ENCODE measurements around the gene ARID4B. TPM values are rescaled to one million over a fixed set of nuclear protein-coding genes. Genes with fewer than 3 reads are reported as not detected.

Gene ARID4B
- total RNA-seq, 2 experiments from 2014 or later: 38.8 to 41.9 TPM

GRCh38 chr1:235181561-235182245, 146.3 kb downstream of the ARID4B start:
- intact Hi-C loops (cut with micrococcal nuclease): no loop called here
- no peak overlapping the region for H3K4me3 Mint-ChIP-seq
- peaks cover 36% of the 10 kb centered on the region for H3K36me3 Mint-ChIP-seq (ENCODE audit: low read depth)
- DNase-seq: peak; percentile 33
- H3K27me3 Mint-ChIP-seq: no peaks in the 10 kb centered on the region
- H3K9me3 Mint-ChIP-seq: no peaks in the 10 kb centered on the region
- H3K4me1 Mint-ChIP-seq (ENCODE audit: low read depth): peaks cover 18% of the 10 kb centered on the region
- CTCF ChIA-PET: interaction anchor here (0.9 to 1.4 kb wide), 6 partner anchors 13 to 235 kb away, joined by 3 read pairs; no protein-coding TSS in a partner anchor
- peak overlapping the region; percentile 43 for H3K27ac Mint-ChIP-seq
- POLR2A ChIA-PET: interaction anchor here (1.0 kb wide), 1 partner anchor 9 kb away, joined by 3 read pairs; no protein-coding TSS in a partner anchor
- ATAC-seq: peak; percentile 81
- no peak for TF ChIP-seq CTCF (IDR thresholded peaks at IDR 0.05)

GRCh38 chr1:235180916-235181460, 147.0 kb downstream of the ARID4B start:
- Mint-ChIP-seq H3K4me1 (ENCODE audit: low read depth) (peaks cover 18% of the 10 kb centered on the region), H3K36me3 (ENCODE audit: low read depth) (peaks cover 37% of the 10 kb centered on the region), H3K9me3 (no peaks in the 10 kb centered on the region), H3K27ac (peak overlapping the region; percentile 43), H3K27me3 (no peaks in the 10 kb centered on the region), H3K4me3 (no peak overlapping the region)
- DNase-seq (no peak), ATAC-seq (no peak)
- TF ChIP-seq CTCF (IDR thresholded peaks at IDR 0.05): no peak
- intact Hi-C loops (cut with micrococcal nuclease): no loop called here
- ChIA-PET CTCF (interaction anchor here (0.9 to 1.4 kb wide), 6 partner anchors 14 to 236 kb away, joined by 3 read pairs; no protein-coding TSS in a partner anchor), POLR2A (interaction anchor here (1.0 kb wide), 1 partner anchor 34 kb away, joined by 5 read pairs; no protein-coding TSS in a partner anchor)

GRCh38 chr1:235176486-235176885, 151.5 kb downstream of the ARID4B start:
- DNase-seq: no peak
- ChIA-PET CTCF (no interaction called here), POLR2A (interaction anchor here (1.0 kb wide), 1 partner anchor 14 kb away, joined by 4 read pairs; no protein-coding TSS in a partner anchor)
- no peak for TF ChIP-seq CTCF (IDR thresholded peaks at IDR 0.05)
- no peaks in the 10 kb centered on the region for H3K9me3 Mint-ChIP-seq
- no peaks in the 10 kb centered on the region for H3K27me3 Mint-ChIP-seq
- H3K27ac Mint-ChIP-seq: no peak overlapping the region
- H3K36me3 Mint-ChIP-seq (ENCODE audit: low read depth): peaks cover 39% of the 10 kb centered on the region
- intact Hi-C loops (cut with micrococcal nuclease): no loop called here
- no peak overlapping the region for H3K4me3 Mint-ChIP-seq
- peaks cover 5% of the 10 kb centered on the region for H3K4me1 Mint-ChIP-seq (ENCODE audit: low read depth)
- no peak for ATAC-seq

GRCh38 chr1:235169986-235170385, 158.0 kb downstream of the ARID4B start:
- no peak overlapping the region for H3K27ac Mint-ChIP-seq

More at GRCh38 chr1:235169986-235170385, 158.0 kb downstream of the ARID4B start:
- intact Hi-C loops (cut with micrococcal nuclease): no loop called here
- ChIA-PET POLR2A (no interaction called here), CTCF (no interaction called here)
- no peak for TF ChIP-seq CTCF (IDR thresholded peaks at IDR 0.05)
- Mint-ChIP-seq H3K4me1 (ENCODE audit: low read depth) (no peaks in the 10 kb centered on the region), H3K9me3 (no peaks in the 10 kb centered on the region), H3K27me3 (no peaks in the 10 kb centered on the region), H3K4me3 (no peak overlapping the region), H3K36me3 (ENCODE audit: low read depth) (peaks cover 20% of the 10 kb centered on the region)
- no peak for ATAC-seq
- no peak for DNase-seq

All from activated CD8-positive, alpha-beta T cell treated with anti-CD3 and anti-CD28 coated beads for 36 hours (primary cell).